GM15510 (cell line): ENCODE data around the gene RAI1.

Experiments used
- POLR2A ChIP-seq: IDR thresholded peaks from 3 replicates; pipeline ENCODE4 v1.6.1; 2011; ENCODE audit warnings: borderline replicate concordance; ENCODE audit not compliant: insufficient read length; ENCODE audit errors: extremely low read depth

Gene RAI1

GRCh38 chr17:17822616-17823015 is 141.4 kb downstream of the RAI1 start:
- no peak for TF ChIP-seq POLR2A

GRCh38 chr17:17823433-17824118 is 142.3 kb downstream of the RAI1 start:
- peak; percentile 46 for TF ChIP-seq POLR2A

GRCh38 chr17:17824119-17824782 is 143.0 kb downstream of the RAI1 start:
- TF ChIP-seq POLR2A: no peak

- no peak for TF ChIP-seq POLR2A
Observed at GRCh38 chr17:17824783-17825614, 143.7 kb downstream of the RAI1 start.

GRCh38 chr17:17826342-17826713 is 145.1 kb downstream of the RAI1 start:
- no peak for TF ChIP-seq POLR2A

- TF ChIP-seq POLR2A: no peak
Observed at GRCh38 chr17:17826942-17827785, 145.9 kb downstream of the RAI1 start.

GRCh38 chr17:17827826-17828621 is 146.8 kb downstream of the RAI1 start:
- TF ChIP-seq POLR2A: no peak

- no peak for TF ChIP-seq POLR2A
Observed at GRCh38 chr17:17830269-17830567, 149.0 kb downstream of the RAI1 start.

GRCh38 chr17:17830740-17831207 is 149.5 kb downstream of the RAI1 start:
- TF ChIP-seq POLR2A: no peak

GRCh38 chr17:17831208-17832031 is 150.2 kb downstream of the RAI1 start:
- no peak for TF ChIP-seq POLR2A

GRCh38 chr17:17832032-17832363 is 150.7 kb downstream of the RAI1 start:
- no peak for TF ChIP-seq POLR2A

GRCh38 chr17:17833658-17834357 is 152.6 kb downstream of the RAI1 start:
- TF ChIP-seq POLR2A: no peak

GRCh38 chr17:17834974-17835373 is 153.7 kb downstream of the RAI1 start:
- no peak for TF ChIP-seq POLR2A
